ENCODE measurements around the gene FOXI1. TPM values are rescaled to one million over a fixed set of nuclear protein-coding genes. Genes with fewer than 3 reads are reported as not detected.

The FOXI1 gene
- total RNA-seq, 1 experiment from 2014 or later, result not detected

- no TSS peak for BruUV-seq (replicated peaks)
- TF ChIP-seq ZBTB33 (IDR thresholded peaks at IDR 0.05; ENCODE audit: extremely low read depth, insufficient replicate concordance, low read length) (no peak), CBX3 (IDR thresholded peaks at IDR 0.05; ENCODE audit: low read depth) (no peak), EZH2phosphoT487 (IDR thresholded peaks at IDR 0.05; ENCODE audit: borderline replicate concordance) (no peak), SP1 (IDR thresholded peaks at IDR 0.05; ENCODE audit: low read depth) (no peak), RAD21 (IDR thresholded peaks at IDR 0.05; ENCODE audit: low read depth) (no peak), YY1 (IDR thresholded peaks at IDR 0.05; ENCODE audit: extremely low read depth, insufficient replicate concordance, low read depth, low read length) (no peak), TCF7L2 (IDR thresholded peaks at IDR 0.05; ENCODE audit: borderline replicate concordance, extremely low read depth, insufficient read depth, insufficient read length) (no peak), CTCF (IDR thresholded peaks at IDR 0.05 in 2 of 3, conservative IDR thresholded peaks at IDR 0.05 in 1 of 3; ENCODE audit: borderline replicate concordance in 1 of 3, insufficient read depth in 1 of 3, low read depth in 2 of 3, low read length in 2 of 3) (no peak), POLR2AphosphoS5 (IDR thresholded peaks at IDR 0.05; ENCODE audit: low read depth, low read length) (no peak), ZFX (IDR thresholded peaks at IDR 0.05) (no peak), REST (IDR thresholded peaks at IDR 0.05; ENCODE audit: low read depth) (no peak), ATF3 (IDR thresholded peaks at IDR 0.05) (no peak), JUND (IDR thresholded peaks at IDR 0.05) (no peak), ELF1 (IDR thresholded peaks at IDR 0.05; ENCODE audit: borderline replicate concordance, low read depth) (no peak), EZH2 (IDR thresholded peaks at IDR 0.05) (no peak), ZNF274 (IDR thresholded peaks at IDR 0.05; ENCODE audit: low read depth, low read length) (no peak)
These were observed 38.0 kb downstream of the FOXI1 start for GRCh38 chr5:170143710-170144109.

More at GRCh38 chr5:170143710-170144109, 38.0 kb downstream of the FOXI1 start:
- ATAC-seq, result 0 out of 2 replicates have a peak, but pooled peaks have one; percentile 17
- Histone ChIP-seq H3K4me1 (ENCODE audit: control insufficient read depth in 1 of 2, insufficient read depth in 2 of 2, low read length in 2 of 2) (no peaks in the 10 kb centered on the region), H2AFZ (ENCODE audit: low read depth, low read length, poor library complexity, severe bottlenecking) (no peak overlapping the region), H3K27me3 (ENCODE audit: insufficient read depth, low read length) (no peaks in the 10 kb centered on the region), H4K20me1 (ENCODE audit: insufficient read depth) (no peaks in the 10 kb centered on the region), H3K4me2 (ENCODE audit: low read length) (no peak overlapping the region), H3K9ac (ENCODE audit: low read length) (no peak overlapping the region), H3K9me3 (ENCODE audit: control insufficient read depth in 1 of 2, insufficient read depth in 1 of 2, low read depth in 1 of 2, low read length in 2 of 2) (no peaks in the 10 kb centered on the region), H3K4me3 (replicated peaks in 1 of 2; ENCODE audit: low read depth in 1 of 2, low read length in 2 of 2) (no peak overlapping the region), H3K79me2 (ENCODE audit: insufficient read depth, low read length) (no peaks in the 10 kb centered on the region), H3K36me3 (ENCODE audit: control insufficient read depth in 1 of 2, insufficient read depth in 2 of 2, low read length in 2 of 2) (no peaks in the 10 kb centered on the region), H3K27ac (ENCODE audit: low read depth, low read length) (no peak overlapping the region), H3K9me2 (ENCODE audit: insufficient read depth) (no peaks in the 10 kb centered on the region)
- intact Hi-C loops (cut with micrococcal nuclease), result no loop called here
- no peak for DNase-seq (ENCODE audit: low read depth, low spot score)
- CTCF ChIA-PET, result no interaction called here
- POLR2A ChIA-PET, result no interaction called here
- RAD21 ChIA-PET (ENCODE audit: low non-redundant PET in 1 of 2, low total read pairs in 2 of 2, uncharacterized antibody in 2 of 2, unreplicated experiment in 2 of 2), result no interaction called here

Data from HCT116 (cell line).